Activated T-cell treated with anti-CD3 and anti-CD28 coated beads, Interleukin-2, amount 50 U/mL, for 24 hours (primary cell): ENCODE data around the gene SENP5.
"Not testable (repeated sequence)": the region's sequence is repeated elsewhere in the genome, so short reads cannot be mapped to it uniquely, and the experiment has no call there.

Experiments used
- DNase-seq: peaks from one replicate; pipeline ENCODE4 v3.0.0-alpha.2; 2020
- H3K27ac Mint-ChIP-seq: 2 replicates; pipeline ENCODE4 v1.8.0; 2020; ENCODE audit warnings: mild to moderate bottlenecking, mixed read lengths
- H3K27me3 Mint-ChIP-seq: 2 replicates; pipeline ENCODE4 v1.8.0; 2020; ENCODE audit warnings: mixed read lengths
- H3K36me3 Mint-ChIP-seq: 2 replicates; pipeline ENCODE4 v1.8.0; 2020; ENCODE audit warnings: low read depth, mixed read lengths
- H3K4me1 Mint-ChIP-seq: 2 replicates; pipeline ENCODE4 v1.8.0; 2020; ENCODE audit warnings: low read depth, mixed read lengths
- H3K4me3 Mint-ChIP-seq: 2 replicates; pipeline ENCODE4 v1.8.0; 2020; ENCODE audit warnings: mild to moderate bottlenecking, moderate library complexity, mixed read lengths
- H3K9me3 Mint-ChIP-seq: 2 replicates; pipeline ENCODE4 v1.8.0; 2020; ENCODE audit warnings: mixed read lengths

The SENP5 gene

GRCh38 chr3:196867155-196867506 lies 589 bp upstream of the SENP5 start:
- no peak for DNase-seq
- Mint-ChIP-seq H3K27ac (peak overlapping the region; percentile 92), H3K4me1 (peaks cover 26% of the 10 kb centered on the region), H3K27me3 (no peaks in the 10 kb centered on the region), H3K9me3 (no peaks in the 10 kb centered on the region), H3K36me3 (peaks cover 20% of the 10 kb centered on the region), H3K4me3 (peak overlapping the region; percentile 84)

- Mint-ChIP-seq H3K4me3 (peak overlapping the region; percentile 99), H3K36me3 (peaks cover 26% of the 10 kb centered on the region), H3K27me3 (no peaks in the 10 kb centered on the region), H3K27ac (peak overlapping the region; percentile 97), H3K9me3 (no peaks in the 10 kb centered on the region), H3K4me1 (peaks cover 32% of the 10 kb centered on the region)
- no peak for DNase-seq
Observed at GRCh38 chr3:196868297-196868661, 559 bp downstream of the SENP5 start.

GRCh38 chr3:196872316-196872715 lies 4.6 kb downstream of the SENP5 start:
- Mint-ChIP-seq H3K4me1 (peaks cover 48% of the 10 kb centered on the region), H3K27me3 (no peaks in the 10 kb centered on the region), H3K9me3 (no peaks in the 10 kb centered on the region), H3K4me3 (no peak overlapping the region), H3K36me3 (peaks cover 30% of the 10 kb centered on the region), H3K27ac (no peak overlapping the region)
- no peak for DNase-seq

- not testable (repeated sequence) for H3K27me3 Mint-ChIP-seq, DNase-seq, H3K4me3 Mint-ChIP-seq, H3K9me3 Mint-ChIP-seq
- Mint-ChIP-seq H3K27ac (peak overlapping the region; percentile 62), H3K4me1 (peaks cover 60% of the 10 kb centered on the region), H3K36me3 (peaks cover 32% of the 10 kb centered on the region)
Observed at GRCh38 chr3:196874511-196875094, 6.9 kb downstream of the SENP5 start.

DNA sequence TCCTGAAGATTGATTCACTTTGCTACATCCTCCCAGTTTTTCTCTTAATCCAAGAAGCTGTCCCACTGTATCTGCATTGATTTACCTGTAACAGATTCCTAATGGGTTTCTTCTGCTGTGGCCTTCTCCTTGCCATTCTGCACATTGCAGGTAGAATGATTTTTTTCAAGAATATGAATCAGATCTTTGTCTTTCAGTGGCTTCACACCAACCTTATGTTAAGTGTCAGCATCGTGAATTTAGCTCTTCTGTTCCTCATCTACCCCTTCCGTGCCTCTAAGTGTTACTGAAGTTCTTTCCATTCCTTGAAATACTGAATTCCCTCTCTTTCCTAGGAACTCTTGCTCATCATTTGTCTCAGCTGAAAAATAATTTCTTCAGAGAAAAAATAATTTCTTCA lies 7.5 kb downstream of the SENP5 start:
- Mint-ChIP-seq H3K4me1 (peaks cover 55% of the 10 kb centered on the region), H3K4me3 (no peak overlapping the region), H3K27ac (peak overlapping the region; percentile 62), H3K27me3 (no peaks in the 10 kb centered on the region), H3K36me3 (peaks cover 28% of the 10 kb centered on the region), H3K9me3 (no peaks in the 10 kb centered on the region)
- DNase-seq = no peak

- H3K9me3 Mint-ChIP-seq = no peaks in the 10 kb centered on the region
- H3K27ac Mint-ChIP-seq = peak overlapping the region; percentile 79
- DNase-seq = no peak
- peaks cover 54% of the 10 kb centered on the region for H3K4me1 Mint-ChIP-seq
- peaks cover 59% of the 10 kb centered on the region for H3K36me3 Mint-ChIP-seq
- H3K27me3 Mint-ChIP-seq = no peaks in the 10 kb centered on the region
- no peak overlapping the region for H3K4me3 Mint-ChIP-seq
Observed at GRCh38 chr3:196883361-196883760, 15.6 kb downstream of the SENP5 start.

- Mint-ChIP-seq H3K9me3 (no peaks in the 10 kb centered on the region), H3K4me1 (peaks cover 63% of the 10 kb centered on the region), H3K27ac (peak overlapping the region; percentile 80), H3K4me3 (no peak overlapping the region), H3K27me3 (no peaks in the 10 kb centered on the region), H3K36me3 (peaks cover 77% of the 10 kb centered on the region)
- DNase-seq = no peak
Observed at GRCh38 chr3:196886144-196886543, 18.4 kb downstream of the SENP5 start.

- Mint-ChIP-seq H3K27ac (peak overlapping the region; percentile 60), H3K36me3 (peaks cover 78% of the 10 kb centered on the region), H3K27me3 (no peaks in the 10 kb centered on the region), H3K4me3 (no peak overlapping the region), H3K4me1 (peaks cover 46% of the 10 kb centered on the region), H3K9me3 (no peaks in the 10 kb centered on the region)
- DNase-seq = no peak
Observed at GRCh38 chr3:196889844-196890708, 22.4 kb downstream of the SENP5 start.

DNA sequence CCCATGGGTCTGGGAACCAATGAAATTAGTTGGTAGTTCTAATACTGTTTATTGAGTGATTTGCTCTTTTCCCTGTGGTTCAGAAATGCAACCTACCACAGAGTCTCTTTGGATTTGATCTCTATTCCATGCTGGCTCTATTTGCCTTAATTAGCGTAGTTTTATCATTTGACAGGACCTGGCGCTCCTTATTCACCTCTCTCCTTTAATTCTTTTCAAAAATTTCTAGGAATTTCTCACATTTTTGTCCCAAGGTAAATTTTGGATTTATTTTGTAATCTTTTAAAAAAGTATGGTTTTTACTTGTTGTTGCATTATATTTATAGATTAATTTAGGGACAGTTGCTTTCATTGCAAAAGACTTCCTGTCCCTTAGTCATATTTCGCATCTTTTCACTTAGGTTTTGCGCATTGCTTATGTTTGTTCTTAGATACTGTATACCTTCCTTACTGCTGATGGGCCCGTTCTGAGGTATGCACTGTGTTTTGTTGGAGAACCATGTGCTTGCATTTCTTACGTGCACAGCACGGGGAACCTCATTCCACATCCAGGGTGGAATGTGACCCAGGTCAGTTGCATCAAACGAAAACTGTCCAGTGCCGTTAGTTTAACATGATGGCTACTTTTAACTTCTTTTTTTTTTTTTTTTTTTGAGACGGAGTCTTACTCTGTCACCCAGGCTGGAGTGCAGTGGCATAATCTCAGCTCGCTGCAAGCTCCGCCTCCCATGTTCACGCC lies 27.0 kb downstream of the SENP5 start:
- Mint-ChIP-seq H3K4me3 (no peak overlapping the region), H3K27me3 (no peaks in the 10 kb centered on the region), H3K27ac (no peak overlapping the region), H3K36me3 (peaks cover 63% of the 10 kb centered on the region), H3K9me3 (no peaks in the 10 kb centered on the region), H3K4me1 (peaks cover 20% of the 10 kb centered on the region)
- DNase-seq = no peak

DNA sequence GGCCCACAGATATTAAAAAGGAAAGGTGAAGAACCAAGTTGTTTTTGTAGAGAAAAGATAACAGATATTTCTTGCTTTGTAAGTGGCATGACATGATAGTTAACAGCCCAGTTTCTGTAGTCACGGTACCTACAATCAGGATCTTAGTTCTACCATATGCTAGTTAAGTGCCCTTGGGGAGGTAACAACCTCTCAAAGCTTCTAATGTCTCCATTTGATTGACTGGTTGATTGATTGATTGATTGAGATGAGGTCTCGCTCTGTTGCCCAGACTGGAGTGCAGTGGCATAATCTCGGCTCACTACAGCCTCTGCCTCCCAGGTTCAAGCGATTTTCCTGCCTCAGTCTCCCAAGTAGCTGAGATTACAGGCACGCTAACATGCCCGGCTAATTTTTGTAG lies 28.5 kb downstream of the SENP5 start:
- no peaks in the 10 kb centered on the region for H3K9me3 Mint-ChIP-seq
- H3K4me3 Mint-ChIP-seq = no peak overlapping the region
- no peaks in the 10 kb centered on the region for H3K27me3 Mint-ChIP-seq
- peaks cover 6% of the 10 kb centered on the region for H3K4me1 Mint-ChIP-seq
- H3K27ac Mint-ChIP-seq = peak overlapping the region; percentile 37
- H3K36me3 Mint-ChIP-seq = peaks cover 63% of the 10 kb centered on the region
- no peak for DNase-seq

DNA sequence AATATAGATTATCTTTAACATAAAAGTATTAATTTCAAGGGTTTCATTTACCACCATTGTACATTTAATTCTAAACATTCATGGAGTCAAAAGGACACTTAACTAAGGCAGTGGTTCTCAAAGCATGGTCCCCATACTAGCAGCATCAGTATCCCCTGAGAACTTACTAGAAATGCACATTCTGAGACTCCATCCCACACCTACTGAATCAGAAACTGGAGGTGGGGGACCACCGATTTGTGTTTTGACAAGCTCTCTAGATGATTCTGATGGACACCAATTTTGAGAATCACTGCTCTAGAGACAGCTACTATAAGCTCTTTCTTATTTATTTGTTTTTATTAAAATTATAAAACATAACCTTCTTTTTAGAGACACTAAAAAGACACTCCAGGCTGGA lies 34.0 kb downstream of the SENP5 start:
- no peaks in the 10 kb centered on the region for H3K9me3 Mint-ChIP-seq
- H3K27ac Mint-ChIP-seq = no peak overlapping the region
- no peak for DNase-seq
- no peaks in the 10 kb centered on the region for H3K27me3 Mint-ChIP-seq
- H3K4me1 Mint-ChIP-seq = peaks cover under 1% of the 10 kb centered on the region
- H3K4me3 Mint-ChIP-seq = no peak overlapping the region
- peaks cover 75% of the 10 kb centered on the region for H3K36me3 Mint-ChIP-seq

DNA sequence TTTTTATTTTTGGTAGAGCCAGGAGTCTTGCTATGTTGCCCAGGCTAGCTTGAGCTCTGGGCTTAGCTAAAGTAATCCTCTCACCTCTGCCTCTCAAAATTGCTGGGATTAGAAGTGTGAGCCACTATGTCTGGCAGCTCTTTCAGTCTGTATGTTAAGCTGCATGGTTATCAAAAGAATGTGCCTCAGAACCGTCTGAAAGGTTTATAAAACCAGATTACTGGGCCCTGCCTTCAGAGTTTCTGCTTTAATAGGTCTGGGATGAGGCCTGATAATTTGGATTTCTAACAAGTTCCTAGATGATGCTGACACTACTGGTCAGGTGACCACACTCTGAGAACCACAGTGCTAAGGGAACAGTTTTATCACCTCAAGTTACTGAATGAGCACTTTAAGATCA lies 34.6 kb downstream of the SENP5 start:
- no peak overlapping the region for H3K4me3 Mint-ChIP-seq
- H3K9me3 Mint-ChIP-seq = no peaks in the 10 kb centered on the region
- DNase-seq = no peak
- H3K36me3 Mint-ChIP-seq = peaks cover 80% of the 10 kb centered on the region
- no peaks in the 10 kb centered on the region for H3K4me1 Mint-ChIP-seq
- peak overlapping the region; percentile 18 for H3K27ac Mint-ChIP-seq
- H3K27me3 Mint-ChIP-seq = no peaks in the 10 kb centered on the region

DNA sequence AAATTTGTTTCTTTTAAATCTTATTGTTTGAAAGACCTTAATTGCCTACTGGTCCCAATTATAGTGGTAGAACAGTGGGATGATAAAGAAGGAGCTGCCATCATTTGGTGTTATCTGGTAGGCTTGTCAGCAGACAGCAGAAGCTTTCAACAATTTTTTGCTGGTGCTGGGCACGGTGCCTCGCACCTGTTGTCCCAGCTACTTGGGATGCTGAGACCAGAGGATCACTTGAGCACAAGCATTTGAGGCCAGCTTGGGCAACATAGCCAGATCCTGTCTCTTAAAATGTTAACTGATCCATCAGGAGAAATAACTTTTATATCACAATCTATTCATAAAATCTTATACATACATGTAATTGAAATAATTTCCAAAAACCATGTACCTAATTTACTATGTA lies 36.0 kb downstream of the SENP5 start:
- Mint-ChIP-seq H3K4me1 (no peaks in the 10 kb centered on the region), H3K4me3 (no peak overlapping the region), H3K27me3 (no peaks in the 10 kb centered on the region), H3K9me3 (no peaks in the 10 kb centered on the region), H3K36me3 (peaks cover 88% of the 10 kb centered on the region), H3K27ac (no peak overlapping the region)
- DNase-seq = no peak

DNA sequence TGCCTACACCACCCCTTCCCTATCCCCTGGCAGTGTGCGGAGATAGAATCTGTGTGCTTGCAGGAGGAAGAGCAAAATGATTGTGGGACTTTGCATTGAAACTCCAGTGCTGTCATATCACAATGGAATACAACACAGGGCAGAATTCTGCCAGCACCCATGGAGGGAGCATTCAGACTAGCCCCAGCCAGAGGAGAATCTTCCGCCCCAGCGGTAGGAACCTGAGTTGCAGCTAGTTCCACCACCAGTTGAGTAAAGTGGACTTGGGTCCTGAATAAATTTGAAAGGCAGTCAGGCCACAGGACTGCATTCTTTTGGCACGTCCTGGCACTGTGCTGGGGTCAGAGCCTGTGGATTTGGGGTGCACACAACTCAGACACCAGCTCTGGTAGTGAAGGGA lies 47.1 kb downstream of the SENP5 start:
- Mint-ChIP-seq H3K9me3 (no peaks in the 10 kb centered on the region), H3K27ac (no peak overlapping the region), H3K27me3 (no peaks in the 10 kb centered on the region), H3K4me1 (no peaks in the 10 kb centered on the region), H3K36me3 (peaks cover 61% of the 10 kb centered on the region), H3K4me3 (no peak overlapping the region)
- DNase-seq = no peak

GRCh38 chr3:196915375-196915774 lies 47.7 kb downstream of the SENP5 start:
- H3K9me3 Mint-ChIP-seq = no peaks in the 10 kb centered on the region
- no peak overlapping the region for H3K4me3 Mint-ChIP-seq
- H3K27ac Mint-ChIP-seq = no peak overlapping the region
- no peaks in the 10 kb centered on the region for H3K4me1 Mint-ChIP-seq
- H3K27me3 Mint-ChIP-seq = no peaks in the 10 kb centered on the region
- DNase-seq = no peak
- peaks cover 59% of the 10 kb centered on the region for H3K36me3 Mint-ChIP-seq
